Lung (tissue), 12 donors: ENCODE data around the gene BHMT2. TPM values are rescaled to one million over a fixed set of nuclear protein-coding genes. Genes with fewer than 3 reads are reported as not detected.

Experiments used
- ATAC-seq: fragments of 200-7000 bp; cut with Tn5 transposase; one replicate; pipeline ENCODE4 v1.9.1; 2020; ENCODE audit warnings: moderate number of reproducible peaks; ENCODE audit not compliant: insufficient read depth, low FRiP score
- DNase-seq, 3 donors: peaks; one replicate each; pipeline ENCODE4 v3.0.0-alpha.2; 2013 to 2017
- H3K27ac ChIP-seq, 2 donors: one replicate each; pipeline ENCODE4 v1.5.1; 2013; ENCODE audit warnings: mild to moderate bottlenecking in 2 of 2, moderate library complexity in 2 of 2, control low read depth in 1 of 2, inconsistent platforms in 1 of 2, low read depth in 1 of 2, low read length in 1 of 2
- H3K27me3 ChIP-seq, 3 donors: one replicate each; pipeline ENCODE4 v1.5.1; 2013; ENCODE audit warnings: low read length in 2 of 3; ENCODE audit not compliant: control insufficient read depth in 3 of 3, insufficient read depth in 3 of 3
- H3K36me3 ChIP-seq, 4 donors: one replicate each; pipeline ENCODE4 v1.5.1; 2013; ENCODE audit warnings: low read length in 4 of 4, mild to moderate bottlenecking in 1 of 4, moderate library complexity in 1 of 4; ENCODE audit not compliant: control insufficient read depth in 4 of 4, insufficient read depth in 4 of 4
- H3K4me1 ChIP-seq, 5 donors: one replicate each; pipeline ENCODE4 v1.5.1; 2013; ENCODE audit warnings: low read length in 5 of 5, mild to moderate bottlenecking in 2 of 5, moderate library complexity in 1 of 5; ENCODE audit not compliant: control insufficient read depth in 5 of 5, insufficient read depth in 5 of 5
- H3K4me3 ChIP-seq: one replicate; pipeline ENCODE4 v1.5.1; 2013; ENCODE audit warnings: mild to moderate bottlenecking, control low read depth, moderate library complexity
- H3K9ac ChIP-seq, 2 donors: one replicate each; pipeline ENCODE4 v1.5.1; 2013; ENCODE audit warnings: low read length in 2 of 2, control low read depth in 1 of 2; ENCODE audit not compliant: insufficient read depth in 1 of 2
- H3K9me3 ChIP-seq, 4 donors: one replicate each; pipeline ENCODE4 v1.5.1; 2013; ENCODE audit warnings: low read length in 3 of 4, mild to moderate bottlenecking in 1 of 4, moderate library complexity in 1 of 4; ENCODE audit not compliant: control insufficient read depth in 4 of 4, insufficient read depth in 3 of 4
- CTCF ChIP-seq: IDR thresholded peaks from 2 replicates; pipeline ENCODE4 v1.5.1; 2012; ENCODE audit warnings: mild to moderate bottlenecking; ENCODE audit errors: control extremely low read depth, extremely low read depth
- WGBS, 2 donors: extraction: QIAGEN DNeasy Blood & Tissue Kit; methylation state at CpG; one replicate each; pipeline ENCODE4 v1.1.7; 2013; 5-methylcytosine and 5-hydroxymethylcytosine counted together
- polyA plus RNA-seq, 2 donors: library from polyadenylated mRNA; stranded (reverse); fragments of 200-250 nt; gene quantifications; one replicate each; pipeline ENCODE4 v1.2.1, GENCODE V29; 2013
- total RNA-seq, 2 donors: library from RNA; depleted of rRNA in 1 of 2; stranded (reverse); fragments of >200 nt in 1 of 2; gene quantifications; one replicate each; pipeline ENCODE4 v1.2.1, GENCODE V29; 2014 to 2021
- donor health status: control.
- donor health status: control.
- donor health status: Bipolar disorder and iron deficiency.
- donor health status: healthy.
- donor health status: DM: yes; HTN: yes; CAD: no.

BHMT2 gene
- total and polyA plus RNA-seq, 4 donors: 1.0 to 4.6 (median 1.7) TPM

- H3K4me1 ChIP-seq: peaks cover 0 to 15% (median 1%) of the 10 kb centered on the region in 5 donors
- DNase-seq (peak; percentile 61 to 79 (median 68)), ATAC-seq (no peak)
- H3K4me3 ChIP-seq: no peak overlapping the region
- no peak overlapping the region for H3K9ac ChIP-seq
- H3K36me3 ChIP-seq: no peaks in the 10 kb centered on the region
- TF ChIP-seq CTCF: no peak
- 37 to 40% methylated on average over 9 of the region's 9 CpGs for WGBS, 2 donors
- no peak overlapping the region for H3K27ac ChIP-seq
- no peaks in the 10 kb centered on the region for H3K27me3 ChIP-seq
- peaks cover 0 to 6% (median 2%) of the 10 kb centered on the region in 4 donors for H3K9me3 ChIP-seq
Measured at GRCh38 chr5:79070350-79070667, 742 bp downstream of the BHMT2 start.

- Histone ChIP-seq H3K27ac (no peak overlapping the region), H3K27me3 (no peaks in the 10 kb centered on the region), H3K36me3 (no peaks in the 10 kb centered on the region), H3K4me3 (no peak overlapping the region), H3K9ac (no peak overlapping the region), H3K4me1 (peaks cover 0 to 14% (median 0%) of the 10 kb centered on the region in 5 donors), H3K9me3 (peaks cover 0 to 6% (median 2%) of the 10 kb centered on the region in 4 donors)
- DNase-seq (no peak), ATAC-seq (no peak)
- 84 to 85% methylated on average over 6 of the region's 6 CpGs for WGBS, 2 donors
- no peak for TF ChIP-seq CTCF
Measured at GRCh38 chr5:79074641-79075040, 5.1 kb downstream of the BHMT2 start.

GRCh38 chr5:79075646-79076426 is 6.3 kb downstream of the BHMT2 start:
- no peaks in the 10 kb centered on the region for H3K27me3 ChIP-seq
- peaks cover 0 to 2% (median 0%) of the 10 kb centered on the region in 5 donors for H3K4me1 ChIP-seq
- DNase-seq: peak in 1 of 3 donors; percentile 12
- H3K4me3 ChIP-seq: no peak overlapping the region
- H3K9me3 ChIP-seq: peaks cover 0 to 4% (median 1%) of the 10 kb centered on the region in 4 donors
- no peak for ATAC-seq
- WGBS, 2 donors: 83 to 88% methylated on average over 11 of the region's 11 CpGs
- H3K36me3 ChIP-seq: no peaks in the 10 kb centered on the region
- TF ChIP-seq CTCF: no peak
- no peak overlapping the region for H3K9ac ChIP-seq
- H3K27ac ChIP-seq: no peak overlapping the region
